Activated B cell treated with CpG ODN at 0.5 μM for 24 hours (primary cell): ENCODE measurements around the gene SLC12A9. TPM values are rescaled to one million over a fixed set of nuclear protein-coding genes. Genes with fewer than 3 reads are reported as not detected.

Source experiments
- ATAC-seq: fragments of 200-7000 bp; cut with Tn5 transposase; one replicate; pipeline ENCODE4 v1.10.0; 2021; ENCODE audit warnings: low read depth, mild to moderate bottlenecking, moderate library complexity
- CTCF ChIA-PET: fragments of 350-600 bp; sonication (Branson Sonifier 250); formaldehyde crosslinking; loops from one replicate; lab custom pipeline; 2021; ENCODE audit warnings: antibody characterized with exemption; lab: Charles Lee
- POLR2A ChIA-PET: fragments of 350-600 bp; sonication (Branson Sonifier 250); formaldehyde crosslinking; loops from one replicate; lab custom pipeline; 2021; ENCODE audit warnings: antibody characterized with exemption; lab: Charles Lee
- DNase-seq: peaks from one replicate; pipeline ENCODE4 v3.0.0; 2022
- H3K27ac Mint-ChIP-seq: one replicate; pipeline ENCODE4 v1.8.0; 2020; ENCODE audit warnings: mixed read lengths
- H3K27me3 Mint-ChIP-seq: one replicate; pipeline ENCODE4 v1.8.0; 2021; ENCODE audit warnings: mixed read lengths
- H3K36me3 Mint-ChIP-seq: one replicate; pipeline ENCODE4 v1.8.0; 2021; ENCODE audit warnings: low read depth, mixed read lengths
- H3K4me1 Mint-ChIP-seq: one replicate; pipeline ENCODE4 v1.8.0; 2021; ENCODE audit warnings: mixed read lengths
- H3K4me3 Mint-ChIP-seq: one replicate; pipeline ENCODE4 v1.8.0; 2020; ENCODE audit warnings: mild to moderate bottlenecking, mixed read lengths
- H3K9me3 Mint-ChIP-seq: one replicate; pipeline ENCODE4 v1.8.0; 2020; ENCODE audit warnings: mixed read lengths
- CTCF ChIP-seq: fragments of 200-600 bp; IDR thresholded peaks from one replicate; pipeline ENCODE4 v1.8.0; 2022; ENCODE audit warnings: antibody characterized with exemption, mild to moderate bottlenecking
- intact Hi-C: fragments of 100-400 bp; cut with micrococcal nuclease; formaldehyde crosslinking; loops from one replicate; pipeline ENCODE4 v1.15.1; 2024
- total RNA-seq: library from RNA; stranded (reverse); gene quantifications from 2 replicates; pipeline ENCODE4 v1.2.3, GENCODE V29; 2022

SLC12A9 gene
- total RNA-seq, 1 donor from 2014 or later: 48.9 TPM

GRCh38 chr7:100860702-100861615, 8.4 kb downstream of the SLC12A9 start:
- ChIA-PET POLR2A (no interaction called here), CTCF (interaction anchor here (1.3 kb wide), 1 partner anchor 9 kb away, joined by 3 read pairs; the partner anchor contains the start of gene SLC12A9)

GRCh38 chr7:100861616-100861985, 9.1 kb downstream of the SLC12A9 start:
- POLR2A ChIA-PET: no interaction called here
- CTCF ChIA-PET: interaction anchor here (1.3 kb wide), 1 partner anchor 9 kb away, joined by 3 read pairs; the partner anchor contains the start of gene SLC12A9
- H3K36me3 Mint-ChIP-seq: peaks cover 64% of the 10 kb centered on the region
- peaks cover 7% of the 10 kb centered on the region for H3K4me1 Mint-ChIP-seq
- no peaks in the 10 kb centered on the region for H3K27me3 Mint-ChIP-seq
- TF ChIP-seq CTCF: no peak
- no peak for DNase-seq
- H3K4me3 Mint-ChIP-seq: no peak overlapping the region
- intact Hi-C loops: no loop called here
- no peak overlapping the region for H3K27ac Mint-ChIP-seq
- H3K9me3 Mint-ChIP-seq: no peaks in the 10 kb centered on the region
- ATAC-seq: no peak

More at GRCh38 chr7:100860702-100861615, 8.4 kb downstream of the SLC12A9 start:
- TF ChIP-seq CTCF: no peak
- intact Hi-C loops: no loop called here
- Mint-ChIP-seq H3K4me3 (no peak overlapping the region), H3K36me3 (peaks cover 64% of the 10 kb centered on the region), H3K27me3 (no peaks in the 10 kb centered on the region), H3K9me3 (no peaks in the 10 kb centered on the region), H3K4me1 (peaks cover 4% of the 10 kb centered on the region), H3K27ac (no peak overlapping the region)
- ATAC-seq (no peak), DNase-seq (no peak)

- no peak for DNase-seq
- CTCF ChIA-PET: no interaction called here
- Mint-ChIP-seq H3K36me3 (peaks cover 57% of the 10 kb centered on the region), H3K4me1 (peaks cover 22% of the 10 kb centered on the region), H3K27me3 (no peaks in the 10 kb centered on the region), H3K27ac (no peak overlapping the region), H3K4me3 (no peak overlapping the region), H3K9me3 (no peaks in the 10 kb centered on the region)
- POLR2A ChIA-PET: interaction anchor here (1.4 kb wide), 1 partner anchor 9 kb away, joined by 5 read pairs; no protein-coding TSS in a partner anchor
- no peak for ATAC-seq
- TF ChIP-seq CTCF: no peak
- intact Hi-C loops: no loop called here
These were observed 11.0 kb downstream of the SLC12A9 start for GRCh38 chr7:100863406-100863950.

GRCh38 chr7:100864263-100864845, 11.8 kb downstream of the SLC12A9 start:
- no peak overlapping the region for H3K4me3 Mint-ChIP-seq
- no peak for TF ChIP-seq CTCF
- ATAC-seq: no peak
- H3K36me3 Mint-ChIP-seq: peaks cover 48% of the 10 kb centered on the region
- ChIA-PET POLR2A (interaction anchor here (1.4 kb wide), 1 partner anchor 10 kb away, joined by 5 read pairs; no protein-coding TSS in a partner anchor), CTCF (interaction anchor here (1.1 kb wide), 1 partner anchor 213 kb away, joined by 3 read pairs; no protein-coding TSS in a partner anchor)
- H3K4me1 Mint-ChIP-seq: peaks cover 22% of the 10 kb centered on the region
- H3K27me3 Mint-ChIP-seq: no peaks in the 10 kb centered on the region
- DNase-seq: no peak
- no peaks in the 10 kb centered on the region for H3K9me3 Mint-ChIP-seq
- H3K27ac Mint-ChIP-seq: no peak overlapping the region
- intact Hi-C loops: no loop called here
